ENCODE results near the gene LMNB1.

The LMNB1 gene

DNA sequence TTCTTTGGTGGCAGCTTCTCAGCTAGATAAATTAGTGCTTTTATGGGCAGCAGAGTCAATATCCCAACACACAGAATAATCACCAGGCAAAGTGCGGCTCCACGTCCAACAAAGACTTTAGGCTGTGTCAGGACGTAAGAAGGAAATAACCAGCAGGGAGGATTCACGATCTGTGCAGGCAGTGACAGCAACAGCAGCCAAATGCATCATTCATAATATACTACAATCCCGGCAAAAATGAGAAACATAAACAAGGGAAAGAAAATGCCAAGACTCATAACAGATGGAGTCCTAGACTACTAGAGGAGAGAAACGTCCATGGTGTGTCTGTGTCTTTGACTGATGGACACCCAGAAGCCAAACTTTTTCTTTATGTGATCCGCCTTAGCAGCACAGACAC, 100.7 kb downstream of the LMNB1 start:
- TF ChIP-seq, protein P1, sequence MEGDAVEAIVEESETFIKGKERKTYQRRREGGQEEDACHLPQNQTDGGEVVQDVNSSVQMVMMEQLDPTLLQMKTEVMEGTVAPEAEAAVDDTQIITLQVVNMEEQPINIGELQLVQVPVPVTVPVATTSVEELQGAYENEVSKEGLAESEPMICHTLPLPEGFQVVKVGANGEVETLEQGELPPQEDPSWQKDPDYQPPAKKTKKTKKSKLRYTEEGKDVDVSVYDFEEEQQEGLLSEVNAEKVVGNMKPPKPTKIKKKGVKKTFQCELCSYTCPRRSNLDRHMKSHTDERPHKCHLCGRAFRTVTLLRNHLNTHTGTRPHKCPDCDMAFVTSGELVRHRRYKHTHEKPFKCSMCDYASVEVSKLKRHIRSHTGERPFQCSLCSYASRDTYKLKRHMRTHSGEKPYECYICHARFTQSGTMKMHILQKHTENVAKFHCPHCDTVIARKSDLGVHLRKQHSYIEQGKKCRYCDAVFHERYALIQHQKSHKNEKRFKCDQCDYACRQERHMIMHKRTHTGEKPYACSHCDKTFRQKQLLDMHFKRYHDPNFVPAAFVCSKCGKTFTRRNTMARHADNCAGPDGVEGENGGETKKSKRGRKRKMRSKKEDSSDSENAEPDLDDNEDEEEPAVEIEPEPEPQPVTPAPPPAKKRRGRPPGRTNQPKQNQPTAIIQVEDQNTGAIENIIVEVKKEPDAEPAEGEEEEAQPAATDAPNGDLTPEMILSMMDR (conservative IDR thresholded peaks at IDR 0.05), result no peak
- no peak for TF ChIP-seq ZFX (IDR thresholded peaks at IDR 0.05)
- no peak overlapping the region for H3K27ac ChIP-seq

DNA sequence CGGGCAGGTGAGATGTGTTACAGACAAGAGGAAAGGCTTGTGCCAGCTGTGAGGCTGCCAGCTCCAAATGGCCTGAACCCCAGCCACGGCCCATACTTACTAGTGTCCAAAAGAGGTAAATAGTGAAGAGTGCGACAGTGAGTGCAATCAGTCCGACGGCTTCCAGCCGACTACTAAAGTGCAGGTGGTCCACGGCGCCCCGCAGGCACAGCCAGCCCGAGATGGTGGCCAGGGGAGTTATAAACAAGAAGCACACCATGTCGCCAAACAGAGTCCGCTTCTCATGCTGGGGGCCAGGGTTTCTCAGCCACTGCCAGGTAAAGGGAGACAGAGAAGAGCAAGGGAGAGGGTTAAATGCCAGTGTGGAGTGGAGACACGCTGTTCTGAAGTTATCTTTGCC, 101.1 kb downstream of the LMNB1 start:
- TF ChIP-seq, protein P1 (conservative IDR thresholded peaks at IDR 0.05), result no peak
- no peak for TF ChIP-seq ZFX (IDR thresholded peaks at IDR 0.05)
- H3K27ac ChIP-seq, result no peak overlapping the region

DNA sequence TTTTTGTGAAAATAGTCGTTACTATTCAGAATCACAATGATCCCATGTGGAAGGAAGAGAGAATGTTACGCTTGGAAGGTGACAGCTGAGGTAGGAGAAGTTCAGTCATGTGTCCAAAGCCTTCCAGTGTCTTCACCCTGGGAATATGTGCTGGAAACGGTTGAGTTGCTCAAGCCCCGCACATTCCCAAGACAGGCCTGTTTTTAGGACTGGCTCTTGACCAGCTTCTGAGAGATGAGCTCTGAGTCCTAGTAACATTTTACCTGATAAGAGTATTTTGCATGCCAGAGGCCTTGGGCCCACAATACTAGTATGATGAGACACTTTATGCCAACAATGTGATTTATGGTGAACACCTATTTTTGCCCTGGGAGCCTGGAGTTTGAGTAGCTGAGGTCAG, 101.7 kb downstream of the LMNB1 start:
- H3K27ac ChIP-seq, result no peak overlapping the region
- TF ChIP-seq ZFX (IDR thresholded peaks at IDR 0.05), result no peak
- TF ChIP-seq, protein P1 (conservative IDR thresholded peaks at IDR 0.05), result no peak

DNA sequence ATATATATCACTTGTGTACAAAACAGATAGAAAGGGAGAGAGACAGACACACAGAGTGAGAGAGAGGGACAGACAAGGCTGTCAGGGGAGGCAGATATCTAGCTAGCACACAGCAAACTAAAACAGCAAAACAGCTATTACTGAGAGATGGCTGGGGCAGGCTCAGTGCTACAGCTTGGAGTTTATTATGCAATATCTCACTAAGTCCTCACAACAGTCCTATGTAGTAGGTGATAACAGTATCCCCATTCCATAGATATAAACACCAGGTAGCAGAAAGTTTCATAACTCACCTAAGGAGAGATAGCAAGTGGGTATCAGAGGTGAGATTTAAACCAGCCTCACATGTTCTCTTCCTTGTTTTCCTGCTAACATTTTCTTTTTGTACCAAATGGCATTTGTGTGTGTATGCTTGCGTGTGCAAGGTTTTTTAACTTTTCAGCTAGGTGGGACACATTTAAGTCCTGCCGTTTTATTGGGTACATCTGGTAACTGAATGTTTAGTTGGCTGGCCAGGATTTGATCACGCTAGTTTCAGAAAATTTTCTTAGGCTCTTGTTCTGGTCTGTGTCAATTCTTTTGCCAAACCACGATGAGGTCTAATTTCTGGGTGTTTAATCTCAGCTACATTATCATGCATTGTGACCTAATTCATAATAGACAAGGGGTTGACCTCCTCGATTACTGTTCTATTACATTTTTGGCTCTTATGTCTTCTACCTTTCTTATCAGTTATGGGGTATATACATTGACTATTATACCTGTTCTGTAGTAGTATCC, 105.1 kb downstream of the LMNB1 start:
- TF ChIP-seq, protein P1 (conservative IDR thresholded peaks at IDR 0.05), result no peak
- TF ChIP-seq ZFX (IDR thresholded peaks at IDR 0.05), result no peak
- no peak overlapping the region for H3K27ac ChIP-seq

DNA sequence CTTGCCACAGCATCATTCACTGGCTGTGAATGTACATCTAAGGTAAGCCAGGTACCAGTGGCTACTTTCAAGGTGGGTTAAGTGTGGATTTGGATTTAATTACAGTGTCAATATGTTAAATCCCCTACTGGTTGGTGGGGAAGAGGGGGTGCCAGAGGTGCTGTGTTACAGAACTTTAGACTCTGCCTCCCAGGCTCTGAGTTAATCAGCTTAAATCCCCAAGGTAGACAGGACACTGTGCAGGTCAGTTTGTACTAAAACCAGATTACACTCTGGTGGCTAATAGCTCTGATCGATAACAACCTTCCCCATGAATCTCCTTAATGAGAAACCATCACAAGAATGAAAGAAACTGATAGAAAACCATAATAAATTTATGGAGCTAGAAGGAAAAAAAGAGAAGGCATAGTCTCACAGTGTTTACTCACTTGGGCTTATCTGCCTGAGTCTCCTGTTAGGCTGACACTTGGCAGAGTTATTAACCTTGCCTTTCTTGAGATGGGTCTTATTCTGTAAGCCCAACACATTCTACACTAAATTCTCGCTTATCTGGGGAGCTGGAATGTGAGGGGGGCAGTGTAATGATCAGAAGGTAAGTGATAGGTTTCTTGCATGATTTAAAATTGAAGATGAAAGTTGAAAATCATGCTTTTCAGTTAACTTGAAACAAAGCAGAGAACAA, 106.8 kb downstream of the LMNB1 start:
- TF ChIP-seq ZFX (IDR thresholded peaks at IDR 0.05), result no peak
- TF ChIP-seq, protein P1 (conservative IDR thresholded peaks at IDR 0.05), result no peak
- peak overlapping the region; percentile 22; the same call in 1 of the 2 replicates for H3K27ac ChIP-seq

DNA sequence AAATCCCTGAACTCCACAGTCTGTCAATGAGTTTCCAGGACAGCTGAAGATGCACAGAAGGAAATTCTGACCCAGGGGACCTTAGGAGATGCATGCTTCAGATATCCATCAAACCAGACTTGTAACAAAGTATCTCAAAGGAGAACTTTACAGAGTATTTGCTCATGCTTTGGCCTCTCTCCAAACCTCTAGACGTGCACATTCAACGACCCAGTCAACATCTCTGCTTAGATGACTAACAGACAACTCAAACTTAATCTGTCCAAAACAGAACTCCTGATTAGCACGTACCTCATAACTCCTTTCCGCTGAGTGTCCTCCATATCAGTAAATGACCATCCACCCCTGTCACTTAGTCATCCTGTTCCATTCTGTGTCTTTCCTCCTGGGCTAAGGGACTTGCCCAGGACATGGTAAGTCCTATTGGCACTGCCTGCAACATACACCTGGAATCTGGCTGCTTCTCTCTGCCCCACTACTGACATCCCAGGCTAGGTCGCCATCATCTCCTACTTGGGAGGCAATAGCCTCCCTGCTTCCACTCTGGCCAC, 107.4 kb downstream of the LMNB1 start:
- H3K27ac ChIP-seq, result peak overlapping the region; percentile 13; the same call in 1 of the 2 replicates

More for the DNA sequence above, 107.4 kb downstream of the LMNB1 start:
- TF ChIP-seq ZFX (IDR thresholded peaks at IDR 0.05), result no peak
- TF ChIP-seq, protein P1 (conservative IDR thresholded peaks at IDR 0.05), result no peak
